CD14-positive monocyte (primary cell): Measurements from ENCODE around the gene ATP6V0A1. TPM values are rescaled to one million over a fixed set of nuclear protein-coding genes. Genes with fewer than 3 reads are reported as not detected.

Experiments
- DNase-seq, 3 donors: peaks; one replicate each; pipeline ENCODE4 v3.0.0-alpha.2; 2011 to 2022
- H2AFZ ChIP-seq: 2 replicates; pipeline ENCODE4 v1.6.0; 2012; ENCODE audit warnings: mild to moderate bottlenecking, low read depth, low read length, inconsistent platforms; ENCODE audit not compliant: insufficient read depth, poor library complexity, severe bottlenecking
- H3K27ac ChIP-seq, 2 donors: 1 replicate in 1 of 2; 2 replicates in 1 of 2; pipeline ENCODE4 v1.5.1; 2012 to 2013; ENCODE audit warnings: low read length in 2 of 2, control low read depth in 1 of 2, inconsistent platforms in 1 of 2, low read depth in 1 of 2, mild to moderate bottlenecking in 1 of 2
- H3K27me3 ChIP-seq, 2 donors: one replicate each; pipeline versions ENCODE4 v1.6.0 to v1.6.1; 2011 to 2013; ENCODE audit warnings: low read length in 2 of 2; ENCODE audit not compliant: control insufficient read depth in 2 of 2, insufficient read depth in 2 of 2
- H3K36me3 ChIP-seq, 2 donors: replicated peaks in 1 of 2; 1 replicate in 1 of 2; 2 replicates in 1 of 2; pipeline versions ENCODE4 v1.5.1 to v1.6.1; 2012 to 2013; ENCODE audit warnings: low read length in 2 of 2, control low read depth in 1 of 2, inconsistent platforms in 1 of 2, mild to moderate bottlenecking in 1 of 2; ENCODE audit not compliant: insufficient read depth in 2 of 2, control insufficient read depth in 1 of 2
- H3K4me1 ChIP-seq, 2 donors: 1 replicate in 1 of 2; 2 replicates in 1 of 2; pipeline versions ENCODE4 v1.5.1 to v1.6.1; 2012 to 2013; ENCODE audit warnings: low read length in 2 of 2, control low read depth in 1 of 2, inconsistent platforms in 1 of 2, mild to moderate bottlenecking in 1 of 2, moderate library complexity in 1 of 2; ENCODE audit not compliant: insufficient read depth in 2 of 2, control insufficient read depth in 1 of 2
- H3K4me2 ChIP-seq: replicated peaks from 2 replicates; pipeline ENCODE3; 2012; ENCODE audit warnings: low read length, moderate library complexity, mild to moderate bottlenecking; ENCODE audit not compliant: poor library complexity, severe bottlenecking; ENCODE audit errors: extremely low read depth
- H3K4me3 ChIP-seq, 3 experiments: fragments of 200-600 bp in 1 of 3; sonication (generic) in 1 of 3; replicated peaks in 1 of 3; 1 replicate in 2 of 3; 2 replicates in 1 of 3; pipeline ENCODE4 v1.5.1; 2011 to 2013; ENCODE audit warnings: low read length in 3 of 3, mild to moderate bottlenecking in 3 of 3, control low read depth in 2 of 3, low read depth in 2 of 3, inconsistent platforms in 1 of 3, moderate library complexity in 1 of 3
- H3K79me2 ChIP-seq: 2 replicates; pipeline ENCODE4 v1.6.0; 2012; ENCODE audit warnings: mild to moderate bottlenecking, control low read depth, inconsistent platforms, low read length, moderate library complexity; ENCODE audit not compliant: insufficient read depth
- H3K9ac ChIP-seq: 2 replicates; pipeline ENCODE4 v1.6.0; 2017; ENCODE audit warnings: low read length, mild to moderate bottlenecking; ENCODE audit not compliant: insufficient read depth, poor library complexity, severe bottlenecking
- H3K9me3 ChIP-seq, 2 donors: replicated peaks in 1 of 2; 1 replicate in 1 of 2; 2 replicates in 1 of 2; pipeline versions ENCODE4 v1.5.1 to v1.6.1; 2012 to 2013; ENCODE audit warnings: low read length in 2 of 2, control low read depth in 1 of 2; ENCODE audit not compliant: control insufficient read depth in 1 of 2, insufficient read depth in 1 of 2
- H4K20me1 ChIP-seq: 2 replicates; pipeline ENCODE4 v1.6.0; 2012; ENCODE audit warnings: mild to moderate bottlenecking, low read length, control low read depth, moderate library complexity; ENCODE audit not compliant: insufficient read depth
- H3K27ac Mint-ChIP-seq, 7 donors: one replicate each; pipeline ENCODE4 v1.8.0; 2020; ENCODE audit warnings: mild to moderate bottlenecking in 7 of 7, mixed read lengths in 7 of 7, moderate library complexity in 6 of 7, inconsistent platforms in 2 of 7
- H3K27me3 Mint-ChIP-seq, 3 donors: one replicate each; pipeline ENCODE4 v1.8.0; 2021 to 2022; ENCODE audit warnings: low read depth in 3 of 3, mild to moderate bottlenecking in 3 of 3, mixed read lengths in 3 of 3, moderate library complexity in 3 of 3, inconsistent platforms in 1 of 3
- H3K36me3 Mint-ChIP-seq, 2 donors: one replicate each; pipeline ENCODE4 v1.8.0; 2020; ENCODE audit warnings: mixed read lengths in 2 of 2, inconsistent platforms in 1 of 2, mild to moderate bottlenecking in 1 of 2
- H3K4me1 Mint-ChIP-seq: one replicate; pipeline ENCODE4 v1.8.0; 2020; ENCODE audit warnings: mild to moderate bottlenecking, mixed read lengths
- H3K4me3 Mint-ChIP-seq, 2 donors: one replicate each; pipeline ENCODE4 v1.8.0; 2020; ENCODE audit warnings: mild to moderate bottlenecking in 2 of 2, mixed read lengths in 2 of 2, moderate library complexity in 1 of 2
- H3K9me3 Mint-ChIP-seq, 7 donors: one replicate each; pipeline ENCODE4 v1.8.0; 2020 to 2022; ENCODE audit warnings: mixed read lengths in 7 of 7, mild to moderate bottlenecking in 6 of 7, moderate library complexity in 6 of 7, inconsistent platforms in 2 of 7
- CTCF ChIP-seq: fragments of 200-600 bp; IDR thresholded peaks from one replicate; pipeline ENCODE4 v1.8.0; 2022; ENCODE audit warnings: antibody characterized with exemption, mild to moderate bottlenecking
- WGBS: methylation state at CpG from one replicate; pipeline ENCODE4 v1.1.5; 2013; ENCODE audit warnings: missing lambda C conversion rate; ENCODE audit not compliant: insufficient coverage; 5-methylcytosine and 5-hydroxymethylcytosine counted together
- intact Hi-C, 2 donors: fragments of 100-400 bp; cut with micrococcal nuclease; formaldehyde crosslinking; loops; one replicate each; pipeline versions ENCODE4 v1.15.0 to v1.15.1; 2023
- polyA plus RNA-seq, 3 donors: library from polyadenylated mRNA; depleted of rRNA in 1 of 3; unstranded in 2 of 3; stranded (reverse) in 1 of 3; fragments of 300-500 nt in 2 of 3; fragments of >200 nt in 1 of 3; fragmentation: Illumina TruSeq in 2 of 3; gene quantifications; 1 replicate in 2 of 3; 2 replicates in 1 of 3; pipeline ENCODE4 v1.2.3, GENCODE V29; 2012 to 2021

ATP6V0A1 gene
- polyA plus RNA-seq, 3 donors = 36.1 to 126 (median 55.1) TPM

- DNase-seq = no peak
These were observed 29.4 kb downstream of the ATP6V0A1 start for GRCh38 chr17:42488032-42488431.

GRCh38 chr17:42493319-42493718 lies 34.6 kb downstream of the ATP6V0A1 start:
- H3K9me3 Mint-ChIP-seq = peaks cover 0 to 3% (median 0%) of the 10 kb centered on the region in 7 donors
- H3K27ac ChIP-seq = no peak overlapping the region

More at GRCh38 chr17:42488032-42488431, 29.4 kb downstream of the ATP6V0A1 start:
- Histone ChIP-seq H2AFZ (no peak overlapping the region), H3K79me2 (no peaks in the 10 kb centered on the region), H3K4me1 (no peaks in the 10 kb centered on the region), H3K4me2 (no peak overlapping the region), H3K9ac (no peak overlapping the region), H4K20me1 (peaks cover 14% of the 10 kb centered on the region), H3K4me3 (no peak overlapping the region), H3K27ac (no peak overlapping the region), H3K36me3 (peaks cover 83 to 98% of the 10 kb centered on the region in 2 donors), H3K9me3 (no peaks in the 10 kb centered on the region), H3K27me3 (no peaks in the 10 kb centered on the region)
- TF ChIP-seq CTCF = no peak
- H3K27ac Mint-ChIP-seq = no peak overlapping the region
- no peak overlapping the region for H3K4me3 Mint-ChIP-seq
- H3K36me3 Mint-ChIP-seq = peaks cover 77 to 96% of the 10 kb centered on the region in 2 donors
- H3K9me3 Mint-ChIP-seq = peaks cover 0 to 1% (median 0%) of the 10 kb centered on the region in 7 donors
- intact Hi-C loops = no loop called here
- WGBS = 100% methylated on average over 1 of the region's 1 CpG
- H3K27me3 Mint-ChIP-seq = peaks cover 0 to 3% (median 0%) of the 10 kb centered on the region in 3 donors
- no peaks in the 10 kb centered on the region for H3K4me1 Mint-ChIP-seq

More at GRCh38 chr17:42493319-42493718, 34.6 kb downstream of the ATP6V0A1 start:
- H3K27me3 ChIP-seq = no peaks in the 10 kb centered on the region
- H3K27ac Mint-ChIP-seq = peak overlapping the region in 1 of 7 donors; percentile 11
- no peak for TF ChIP-seq CTCF
- H3K4me1 Mint-ChIP-seq = peaks cover 5% of the 10 kb centered on the region
- peaks cover 87 to 96% of the 10 kb centered on the region in 2 donors for H3K36me3 ChIP-seq
- H3K79me2 ChIP-seq = no peaks in the 10 kb centered on the region
- H3K9me3 ChIP-seq = no peaks in the 10 kb centered on the region
- no peak overlapping the region for H3K4me2 ChIP-seq
- no peak overlapping the region for H3K4me3 Mint-ChIP-seq
- H4K20me1 ChIP-seq = peaks cover 15% of the 10 kb centered on the region
- intact Hi-C loops = no loop called here
- DNase-seq = no peak
- no peak overlapping the region for H3K4me3 ChIP-seq
- H3K36me3 Mint-ChIP-seq = peaks cover 79 to 96% of the 10 kb centered on the region in 2 donors
- no peaks in the 10 kb centered on the region for H3K4me1 ChIP-seq
- WGBS = 100% methylated on average over 2 of the region's 3 CpGs
- H3K27me3 Mint-ChIP-seq = peaks cover 0 to 6% (median 0%) of the 10 kb centered on the region in 3 donors
- H2AFZ ChIP-seq = no peak overlapping the region
- no peak overlapping the region for H3K9ac ChIP-seq
